GM12878 (cell line): ENCODE results near the gene MTR. TPM values are rescaled to one million over a fixed set of nuclear protein-coding genes. Genes with fewer than 3 reads are reported as not detected.

ENCODE experiments used
- ATAC-seq: fragments of 200-7000 bp; cut with Tn5 transposase; 3 replicates; pipeline ENCODE4 v1.9.1; 2020; ENCODE audit warnings: mild to moderate bottlenecking, moderate library complexity
- BruUV-seq: library from RNA; stranded (reverse); fragments of 400-500 nt; replicated peaks from 2 replicates; lab custom pipeline; 2021; lab: Mats Ljungman, UMichigan
- CTCF ChIA-PET: fragments of 300-600 bp; sonication (Branson Sonifier 250); formaldehyde crosslinking; extraction: SDS; loops from one replicate; lab custom pipeline; 2021; ENCODE audit warnings: inconsistent platforms; lab: Yijun Ruan, JAX
- POLR2A ChIA-PET: fragments of 350-600 bp; formaldehyde crosslinking; extraction: SDS; loops from one replicate; lab custom pipeline; 2021; ENCODE audit warnings: inconsistent platforms; lab: Charles Lee
- RAD21 ChIA-PET: fragments of 300-600 bp; sonication (Branson Sonifier 250); formaldehyde crosslinking; loops from one replicate; lab custom pipeline; 2023; ENCODE audit warnings: antibody characterized with exemption; ENCODE audit not compliant: unreplicated experiment; lab: Charles Lee
- SMC1A ChIA-PET: fragments of 300-600 bp; sonication (Branson Sonifier 250); formaldehyde crosslinking; loops from one replicate; lab custom pipeline; 2023; ENCODE audit not compliant: unreplicated experiment, uncharacterized antibody; lab: Charles Lee
- DNase-seq: peaks from one replicate; pipeline ENCODE4 v3.0.0-alpha.2; 2011; ENCODE audit warnings: low read depth, low spot score
- FAIRE-seq: peaks from 3 replicates; lab custom pipeline; 2011; peaks lifted over from hg19 to GRCh38; lab: Jason Lieb, UNC
- H2AFZ ChIP-seq: 2 replicates; pipeline ENCODE4 v1.6.0; 2011; ENCODE audit warnings: low read depth, low read length, control low read depth; ENCODE audit not compliant: control insufficient read depth
- H3K27ac ChIP-seq: 2 replicates; pipeline ENCODE4 v1.5.1; 2011; ENCODE audit warnings: control low read depth; ENCODE audit not compliant: control insufficient read depth, insufficient read depth
- H3K27me3 ChIP-seq, 2 experiments: replicated peaks in 1 of 2; 2 replicates each; pipeline versions ENCODE4 v1.6.0 to v1.6.1; 2011; ENCODE audit warnings: low read length in 1 of 2; ENCODE audit not compliant: control insufficient read depth in 2 of 2, insufficient read depth in 2 of 2
- H3K36me3 ChIP-seq, 2 experiments: 2 replicates each; pipeline ENCODE4 v1.5.1; 2011; ENCODE audit warnings: low read length in 1 of 2; ENCODE audit not compliant: control insufficient read depth in 2 of 2, insufficient read depth in 2 of 2
- H3K4me1 ChIP-seq: 2 replicates; pipeline ENCODE4 v1.6.1; 2011; ENCODE audit warnings: mild to moderate bottlenecking, low read length, moderate library complexity, mixed read lengths; ENCODE audit not compliant: control insufficient read depth, insufficient read depth
- H3K4me2 ChIP-seq: 2 replicates; pipeline ENCODE4 v1.6.0; 2011; ENCODE audit warnings: control low read depth; ENCODE audit not compliant: control insufficient read depth, insufficient read depth
- H3K4me3 ChIP-seq: fragments of 200-600 bp; sonication (generic); 2 replicates; pipeline ENCODE4 v1.5.1; 2016
- H3K79me2 ChIP-seq: 2 replicates; pipeline ENCODE4 v1.6.0; 2011; ENCODE audit warnings: low read length; ENCODE audit not compliant: control insufficient read depth, insufficient read depth
- H3K9ac ChIP-seq: 2 replicates; pipeline ENCODE4 v1.8.0; 2011; ENCODE audit warnings: low read length, control low read depth, mixed read lengths; ENCODE audit not compliant: control insufficient read depth, insufficient read depth
- H3K9me3 ChIP-seq: replicated peaks from 3 replicates; pipeline ENCODE4 v1.5.1; 2011; ENCODE audit warnings: mild to moderate bottlenecking, low read length; ENCODE audit not compliant: control insufficient read depth, insufficient read depth
- H4K20me1 ChIP-seq: 2 replicates; pipeline ENCODE4 v1.6.0; 2011; ENCODE audit not compliant: control insufficient read depth, insufficient read depth
- CBFB ChIP-seq: IDR thresholded peaks from 2 replicates; pipeline ENCODE4 v1.6.1; 2016; ENCODE audit warnings: antibody characterized with exemption, low read depth
- CHD2 ChIP-seq: IDR thresholded peaks from 2 replicates; pipeline ENCODE4 v1.6.1; 2011; ENCODE audit warnings: low read depth, low read length, improper control_type of control experiment, borderline replicate concordance
- IKZF1 ChIP-seq: fragments of 450-650 bp; conservative IDR thresholded peaks from 2 replicates; pipeline ENCODE4 v1.6.1; 2017; ENCODE audit warnings: antibody characterized with exemption, mild to moderate bottlenecking
- IKZF2 ChIP-seq, 2 experiments: fragments of 450-650 bp; IDR thresholded peaks; 2 replicates each; pipeline ENCODE4 v1.6.1; 2017; ENCODE audit warnings: mild to moderate bottlenecking in 2 of 2, moderate library complexity in 2 of 2
- KDM1A ChIP-seq: fragments of 200-600 bp; sonication (generic); IDR thresholded peaks from 2 replicates; pipeline ENCODE4 v1.6.1; 2016; ENCODE audit warnings: borderline replicate concordance
- MLLT1 ChIP-seq: fragments of 450-650 bp; IDR thresholded peaks from 2 replicates; pipeline ENCODE4 v1.6.1; 2016; ENCODE audit warnings: mild to moderate bottlenecking
- POLR2AphosphoS5 ChIP-seq: IDR thresholded peaks from 2 replicates; pipeline ENCODE4 v1.6.1; 2011; ENCODE audit warnings: mild to moderate bottlenecking, low read length, inconsistent platforms
- RELA ChIP-seq: fragments of 450-650 bp; IDR thresholded peaks from 2 replicates; pipeline ENCODE4 v1.8.0; 2014; ENCODE audit warnings: borderline replicate concordance; ENCODE audit not compliant: partially characterized antibody
- STAT1 ChIP-seq: fragments of 450-650 bp; conservative IDR thresholded peaks from 2 replicates; pipeline ENCODE4 v1.6.1; 2014; ENCODE audit warnings: antibody characterized with exemption, mild to moderate bottlenecking
- SUZ12 ChIP-seq: fragments of 200-600 bp; sonication (generic); IDR thresholded peaks from one replicate; pipeline ENCODE4 v1.6.1; 2018; ENCODE audit warnings: antibody characterized with exemption, mild to moderate bottlenecking; ENCODE audit not compliant: unreplicated experiment
- USF2 ChIP-seq: IDR thresholded peaks from 2 replicates; pipeline ENCODE4 v1.6.1; 2011; ENCODE audit warnings: low read depth, low read length, improper control_type of control experiment, borderline replicate concordance
- ZNF217 ChIP-seq: fragments of 450-650 bp; IDR thresholded peaks from 2 replicates; pipeline ENCODE4 v1.6.1; 2017; ENCODE audit warnings: antibody characterized with exemption, mild to moderate bottlenecking
- ZNF274 ChIP-seq: IDR thresholded peaks from one replicate; pipeline ENCODE4 v1.8.0; 2011; ENCODE audit not compliant: insufficient read length, insufficient read depth
- WGBS: methylation state at CpG from one replicate; pipeline ENCODE4 v1.1.6; 2016; ENCODE audit warnings: low lambda C conversion rate; ENCODE audit not compliant: insufficient replicate concordance, insufficient coverage; ENCODE audit errors: missing lambda C conversion rate; 5-methylcytosine and 5-hydroxymethylcytosine counted together
- in situ Hi-C: fragments of 300-500 bp; cut with MboI; formaldehyde crosslinking; loops from 9 replicates; pipeline ENCODE4 v1.14.3; 2018; ENCODE audit warnings: mixed read lengths
- intact Hi-C: fragments of 100-400 bp; cut with micrococcal nuclease; formaldehyde crosslinking; loops from one replicate; pipeline ENCODE4 v1.14.2; 2022; ENCODE audit not compliant: unreplicated experiment
- polyA plus RNA-seq, 11 experiments: library from polyadenylated mRNA; depleted of rRNA in 4 of 11; unstranded in 6 of 11; stranded (reverse) in 5 of 11; fragments of >200 nt; fragmentation: Nextera tagmentation in 4 of 11; fragmentation: Illumina TruSeq in 1 of 11; extraction: Ambion mirVana in 4 of 11; extraction: Trizol in 1 of 11; gene quantifications; 1 replicate in 1 of 11; 2 replicates in 10 of 11; pipeline versions ENCODE4 v1.2.1 to v1.2.3, GENCODE V29; 2011 to 2016; ENCODE audit warnings: inconsistent platforms in 2 of 11, missing spikeins in 2 of 11, low read depth in 1 of 11
- total RNA-seq, 4 experiments: library from RNA; depleted of rRNA in 3 of 4; stranded (reverse); fragments of >200 nt in 3 of 4; fragmentation: Illumina TruSeq in 1 of 4; extraction: Trizol in 1 of 4; gene quantifications; 2 replicates each; pipeline versions ENCODE4 v1.2.1 to v1.2.3, GENCODE V29; 2013 to 2021

MTR gene
- total and polyA plus RNA-seq, 10 of the 15 experiments (the other 5 are each of a cell fraction or from before 2014, with no cell fraction given) = 2.4 to 38.7 (median 16.5) TPM

DNA sequence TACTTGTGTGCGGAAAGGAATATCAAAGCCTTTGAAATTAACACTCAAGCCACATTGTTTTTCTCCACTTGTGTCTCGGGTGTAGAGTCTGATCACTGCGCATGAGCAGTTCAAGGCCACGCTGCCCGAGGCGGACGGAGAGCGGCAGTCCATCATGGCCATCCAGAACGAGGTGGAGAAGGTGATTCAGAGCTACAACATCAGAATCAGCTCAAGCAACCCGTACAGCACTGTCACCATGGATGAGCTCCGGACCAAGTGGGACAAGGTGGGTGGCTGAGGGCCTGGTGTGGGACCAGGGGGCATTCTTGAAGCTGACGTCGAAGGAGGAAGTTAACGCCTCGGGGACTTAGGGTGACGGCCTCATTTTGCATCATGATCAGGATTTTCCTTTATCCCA, 43.7 kb upstream of the MTR start:
- FAIRE-seq = no peak
- no peaks in the 10 kb centered on the region for H3K79me2 ChIP-seq
- ChIA-PET RAD21 (interaction anchor here (1.2 kb wide), 1 partner anchor 629 kb away, joined by 5 read pairs; no protein-coding TSS in a partner anchor), CTCF (no interaction called here), POLR2A (no interaction called here), SMC1A (interaction anchor here (0.6 kb wide), 1 partner anchor 243 kb away, joined by 3 read pairs; no protein-coding TSS in a partner anchor)
- no peak overlapping the region for H3K27ac ChIP-seq
- 63% methylated on average over 16 of the region's 16 CpGs for WGBS
- H3K4me1 ChIP-seq = no peaks in the 10 kb centered on the region
- H3K9ac ChIP-seq = no peak overlapping the region
- in situ Hi-C loops (loop anchor here (10.0 kb wide), 2 partner anchors 633 to 813 kb away; no protein-coding TSS in a partner anchor), intact Hi-C loops (loop anchor here (10.0 kb wide), 2 partner anchors 373 to 813 kb away; no protein-coding TSS in a partner anchor)
- H3K9me3 ChIP-seq = no peaks in the 10 kb centered on the region
- no peak overlapping the region for H2AFZ ChIP-seq
- no peak overlapping the region for H3K4me3 ChIP-seq
- no peak for ATAC-seq
- H3K36me3 ChIP-seq = no peaks in the 10 kb centered on the region
- DNase-seq = no peak
- no peak for TF ChIP-seq ZNF217
- H3K4me2 ChIP-seq = no peak overlapping the region
- no TSS peak for BruUV-seq
- H3K27me3 ChIP-seq = no peaks in the 10 kb centered on the region; a peak in 1 of 4 replicates
- no peaks in the 10 kb centered on the region for H4K20me1 ChIP-seq

GRCh38 chr1:236751935-236752334, 43.2 kb upstream of the MTR start:
- ATAC-seq (no peak), FAIRE-seq (no peak), DNase-seq (no peak)
- WGBS = 20% methylated on average over 4 of the region's 4 CpGs
- no peaks in the 10 kb centered on the region for H3K9me3 ChIP-seq
- ChIA-PET SMC1A (interaction anchor here (0.6 kb wide), 2 partner anchors 208 to 759 kb away, joined by 4 read pairs; no protein-coding TSS in a partner anchor), CTCF (interaction anchor here (0.6 kb wide), 1 partner anchor 13 kb away, joined by 3 read pairs; no protein-coding TSS in a partner anchor), RAD21 (interaction anchor here (1.2 kb wide), 1 partner anchor 628 kb away, joined by 5 read pairs; no protein-coding TSS in a partner anchor), POLR2A (no interaction called here)
- no peaks in the 10 kb centered on the region; a peak in 1 of 4 replicates for H3K27me3 ChIP-seq
- no peak overlapping the region for H3K4me2 ChIP-seq
- H2AFZ ChIP-seq = no peak overlapping the region
- H3K4me3 ChIP-seq = no peak overlapping the region
- H3K36me3 ChIP-seq = no peaks in the 10 kb centered on the region
- BruUV-seq = no TSS peak
- no peak overlapping the region for H3K9ac ChIP-seq
- H4K20me1 ChIP-seq = no peaks in the 10 kb centered on the region
- H3K79me2 ChIP-seq = no peaks in the 10 kb centered on the region
- in situ Hi-C loops = loop anchor here (10.0 kb wide), 2 partner anchors 633 to 813 kb away; no protein-coding TSS in a partner anchor
- intact Hi-C loops = loop anchor here (2.0 to 10.0 kb wide), 3 partner anchors 373 to 813 kb away; no protein-coding TSS in a partner anchor
- no peak overlapping the region for H3K27ac ChIP-seq
- no peaks in the 10 kb centered on the region for H3K4me1 ChIP-seq
- TF ChIP-seq IKZF2 (IDR thresholded peaks at IDR 0.05) = no peak
- TF ChIP-seq POLR2AphosphoS5 = no peak
- no peak for TF ChIP-seq IKZF1
- no peak for TF ChIP-seq ZNF274
- TF ChIP-seq STAT1 = no peak
- TF ChIP-seq USF2 = no peak
- no peak for TF ChIP-seq CHD2
- TF ChIP-seq KDM1A = no peak
- no peak for TF ChIP-seq SUZ12
- no peak for TF ChIP-seq MLLT1
- TF ChIP-seq CBFB = no peak
- TF ChIP-seq RELA = no peak
